Measurements from ENCODE around the gene DMTF1.

GRCh38 chr7:87119581-87119980 lies 32.7 kb upstream of the DMTF1 start:
- TF ChIP-seq, protein P1, sequence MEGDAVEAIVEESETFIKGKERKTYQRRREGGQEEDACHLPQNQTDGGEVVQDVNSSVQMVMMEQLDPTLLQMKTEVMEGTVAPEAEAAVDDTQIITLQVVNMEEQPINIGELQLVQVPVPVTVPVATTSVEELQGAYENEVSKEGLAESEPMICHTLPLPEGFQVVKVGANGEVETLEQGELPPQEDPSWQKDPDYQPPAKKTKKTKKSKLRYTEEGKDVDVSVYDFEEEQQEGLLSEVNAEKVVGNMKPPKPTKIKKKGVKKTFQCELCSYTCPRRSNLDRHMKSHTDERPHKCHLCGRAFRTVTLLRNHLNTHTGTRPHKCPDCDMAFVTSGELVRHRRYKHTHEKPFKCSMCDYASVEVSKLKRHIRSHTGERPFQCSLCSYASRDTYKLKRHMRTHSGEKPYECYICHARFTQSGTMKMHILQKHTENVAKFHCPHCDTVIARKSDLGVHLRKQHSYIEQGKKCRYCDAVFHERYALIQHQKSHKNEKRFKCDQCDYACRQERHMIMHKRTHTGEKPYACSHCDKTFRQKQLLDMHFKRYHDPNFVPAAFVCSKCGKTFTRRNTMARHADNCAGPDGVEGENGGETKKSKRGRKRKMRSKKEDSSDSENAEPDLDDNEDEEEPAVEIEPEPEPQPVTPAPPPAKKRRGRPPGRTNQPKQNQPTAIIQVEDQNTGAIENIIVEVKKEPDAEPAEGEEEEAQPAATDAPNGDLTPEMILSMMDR (IDR thresholded peaks at IDR 0.05 in 2 of 3, conservative IDR thresholded peaks at IDR 0.05 in 1 of 3; ENCODE audit: control insufficient read depth in 2 of 3, extremely low read depth in 1 of 3, insufficient read depth in 1 of 3, low read depth in 3 of 3, low read length in 3 of 3): no peak
- TF ChIP-seq POLR2A (IDR thresholded peaks at IDR 0.05; ENCODE audit: low read depth, low read length) (no peak), EZH2 (IDR thresholded peaks at IDR 0.05; ENCODE audit: borderline replicate concordance, control insufficient read depth, low read depth, low read length) (no peak), NR2C2 (IDR thresholded peaks at IDR 0.05; ENCODE audit: borderline replicate concordance, control insufficient read depth, insufficient read length, low read depth) (no peak), RFX5 (IDR thresholded peaks at IDR 0.05; ENCODE audit: low read depth, low read length) (no peak), HCFC1 (IDR thresholded peaks at IDR 0.05; ENCODE audit: low read length) (no peak), SRF (IDR thresholded peaks at IDR 0.05; ENCODE audit: low read depth in 2 of 2, low read length in 2 of 2) (no peak), ZBED1 (IDR thresholded peaks at IDR 0.05; ENCODE audit: borderline replicate concordance) (no peak), ESRRA (IDR thresholded peaks at IDR 0.05; ENCODE audit: low read length) (no peak), SMC3 (IDR thresholded peaks at IDR 0.05; ENCODE audit: borderline replicate concordance, low read length) (no peak), ATF2 (IDR thresholded peaks at IDR 0.05; ENCODE audit: low read length) (no peak), YY1 (IDR thresholded peaks at IDR 0.05; ENCODE audit: low read depth, low read length) (no peak), GABPA (IDR thresholded peaks at IDR 0.05; ENCODE audit: low read depth) (no peak)

Measured in GM12878 (cell line).